Kidney capillary endothelial cell (primary cell): ENCODE measurements around the gene WNT4.

ENCODE experiments used
- DNase-seq: peaks from one replicate; pipeline ENCODE4 v3.0.0-alpha.2; 2018; ENCODE audit warnings: low spot score

WNT4 gene

GRCh38 chr1:22074803-22075202 is 68.1 kb downstream of the WNT4 start:
- DNase-seq, result no peak

GRCh38 chr1:22071511-22071910 is 71.4 kb downstream of the WNT4 start:
- DNase-seq, result no peak
